Upper lobe of left lung (tissue), 6 donors: ENCODE measurements around the gene PROX2. TPM values are rescaled to one million over a fixed set of nuclear protein-coding genes. Genes with fewer than 3 reads are reported as not detected.

Source experiments
- ATAC-seq, 2 donors: fragments of 200-7000 bp; cut with Tn5 transposase; one replicate each; pipeline ENCODE4 v1.9.1; 2022; ENCODE audit warnings: mild to moderate bottlenecking in 2 of 2, moderate library complexity in 2 of 2; ENCODE audit not compliant: low FRiP score in 2 of 2
- DNase-seq, 2 donors: peaks; one replicate each; pipeline ENCODE4 v3.0.0-alpha.2; 2019 to 2020
- H3K27ac ChIP-seq, 4 donors: fragments of 200-600 bp; sonication (generic); one replicate each; pipeline ENCODE4 v1.5.1; 2016 to 2019
- H3K27me3 ChIP-seq, 4 donors: fragments of 200-600 bp; sonication (generic); one replicate each; pipeline ENCODE4 v1.5.1; 2017 to 2019
- H3K36me3 ChIP-seq, 4 donors: fragments of 200-600 bp; sonication (generic); one replicate each; pipeline ENCODE4 v1.5.1; 2016 to 2019
- H3K4me1 ChIP-seq, 4 donors: fragments of 200-600 bp; sonication (generic); one replicate each; pipeline ENCODE4 v1.5.1; 2018 to 2019
- H3K4me3 ChIP-seq, 4 donors: fragments of 200-600 bp; sonication (generic); one replicate each; pipeline ENCODE4 v1.5.1; 2017 to 2019; ENCODE audit warnings: mild to moderate bottlenecking in 2 of 4, moderate library complexity in 1 of 4
- H3K9me3 ChIP-seq, 4 donors: fragments of 200-600 bp; sonication (generic); one replicate each; pipeline ENCODE4 v1.5.1; 2018 to 2019
- CTCF ChIP-seq, 6 experiments: fragments of 450-650 bp in 4 of 6; fragments of 200-600 bp in 2 of 6; sonication (generic) in 2 of 6; IDR thresholded peaks; one replicate each; pipeline ENCODE4 v1.5.1; 2016 to 2019; ENCODE audit warnings: antibody characterized with exemption in 6 of 6
- EP300 ChIP-seq, 4 donors: sonication (generic); formaldehyde crosslinking; IDR thresholded peaks; one replicate each; pipeline ENCODE4 v1.5.1; 2017; ENCODE audit warnings: antibody characterized with exemption in 4 of 4, control low read depth in 2 of 4
- POLR2A ChIP-seq, 4 donors: fragments of 450-650 bp; IDR thresholded peaks; one replicate each; pipeline ENCODE4 v1.5.1; 2016 to 2017; ENCODE audit warnings: antibody characterized with exemption in 4 of 4, mild to moderate bottlenecking in 2 of 4
- POLR2AphosphoS5 ChIP-seq, 2 donors: sonication (generic); formaldehyde crosslinking; IDR thresholded peaks; one replicate each; pipeline ENCODE4 v1.5.1; 2017; ENCODE audit warnings: antibody characterized with exemption in 2 of 2
- WGBS, 2 donors: methylation state at CpG; one replicate each; pipeline ENCODE4 v1.1.5; 2017 to 2018; 5-methylcytosine and 5-hydroxymethylcytosine counted together
- total RNA-seq, 6 donors: library from RNA; depleted of rRNA in 4 of 6; stranded (reverse); fragments of >200 nt in 4 of 6; gene quantifications; one replicate each; pipeline versions ENCODE4 v1.1.0 to v1.2.1, GENCODE V29; 2016 to 2021
- donor health status: DM: no; HTN: no; CAD: no; lungs with moderate emphysema.
- donor health status: DM: no; HTN: yes; CAD: no; lungs with severe emphysema.

Gene PROX2
- total RNA-seq, 6 donors from 2014 or later = 0.07 to 0.11 TPM; not detected in 4

DNA sequence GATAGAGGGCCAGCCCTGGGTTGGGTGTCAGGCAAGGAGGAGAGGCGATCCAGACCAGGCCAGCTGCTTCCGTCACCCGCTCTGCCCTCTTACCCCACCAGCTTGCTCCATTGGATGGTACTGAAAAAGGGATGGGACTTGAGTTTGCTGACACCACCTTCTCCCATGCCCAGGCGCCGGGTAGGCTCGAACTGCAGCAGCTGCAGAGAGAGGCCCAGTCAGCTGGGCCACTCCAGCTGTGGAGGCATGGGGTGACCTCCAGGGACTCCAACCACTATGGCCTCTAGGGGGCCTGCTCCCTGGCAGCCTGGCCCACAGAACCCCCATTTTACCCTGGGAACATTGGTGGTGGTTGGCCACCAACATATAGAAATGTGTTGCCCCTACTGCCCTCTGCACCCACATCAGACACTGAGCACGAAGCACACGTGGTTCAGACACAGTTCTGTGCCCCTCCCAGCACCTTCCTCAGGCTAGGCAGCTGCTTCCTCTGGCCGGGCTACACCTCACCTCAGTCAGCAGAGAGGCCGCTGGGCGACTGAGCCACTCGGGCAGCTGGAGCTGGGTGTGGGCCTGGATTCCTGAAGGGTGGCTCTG, 31.1 kb upstream of the PROX2 start:
- DNase-seq (peak in 1 of 2 donors; percentile 54), ATAC-seq (no peak)
- Histone ChIP-seq H3K27me3 (no peaks in the 10 kb centered on the region), H3K27ac (peak overlapping the region in 1 of 4 donors; percentile 21), H3K36me3 (peaks cover 10 to 38% (median 14%) of the 10 kb centered on the region in 4 donors), H3K9me3 (no peaks in the 10 kb centered on the region), H3K4me1 (peaks cover 0 to 17% (median 6%) of the 10 kb centered on the region in 4 donors), H3K4me3 (no peak overlapping the region)
- WGBS, 2 donors = 70 to 87% methylated on average over 3 to 12 of the region's 12 CpGs
- TF ChIP-seq EP300 (IDR thresholded peaks at IDR 0.05) = no peak
- TF ChIP-seq CTCF (IDR thresholded peaks at IDR 0.05) = peak in 1 of 6 experiments; percentile 11
- TF ChIP-seq POLR2AphosphoS5 (IDR thresholded peaks at IDR 0.05) = no peak

DNA sequence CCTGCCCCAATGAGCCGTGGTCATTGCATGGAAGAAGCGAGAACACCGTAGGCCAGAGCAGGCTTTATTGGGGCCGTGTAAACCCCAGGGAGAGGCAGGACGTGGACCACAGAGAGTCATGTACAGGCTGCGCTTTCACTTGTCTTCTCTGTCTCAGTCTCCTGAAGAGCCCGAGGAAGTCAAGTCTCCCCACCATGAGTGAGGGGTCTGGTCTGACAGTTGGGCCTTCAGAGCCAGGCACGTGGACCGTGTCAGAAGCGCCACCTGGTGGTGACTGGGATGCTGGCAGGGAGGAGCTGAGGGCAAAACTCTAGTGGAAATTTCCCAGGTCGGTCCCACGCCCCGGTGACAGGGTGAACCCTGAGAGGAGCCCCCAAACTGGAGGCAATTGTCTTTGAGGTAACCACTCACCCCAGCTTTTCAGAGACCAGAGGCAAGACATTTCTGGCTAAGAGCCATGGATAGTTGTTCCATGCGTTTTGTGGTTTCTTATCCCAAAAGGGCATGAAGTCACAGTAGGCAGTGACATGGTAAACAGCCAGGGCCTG, 29.7 kb upstream of the PROX2 start:
- no peak for TF ChIP-seq POLR2AphosphoS5 (IDR thresholded peaks at IDR 0.05)
- TF ChIP-seq CTCF (IDR thresholded peaks at IDR 0.05) = peak; percentile 88 to 93 (median 91)
- no peak for TF ChIP-seq POLR2A (IDR thresholded peaks at IDR 0.05)
- no peak for TF ChIP-seq EP300 (IDR thresholded peaks at IDR 0.05)
- WGBS, 2 donors = 46 to 57% methylated on average over 1 to 14 of the region's 14 CpGs
- no peaks in the 10 kb centered on the region for H3K27me3 ChIP-seq
- ATAC-seq (peak; percentile 64 to 76), DNase-seq (peak; percentile 67 to 68)
- H3K36me3 ChIP-seq = peaks cover 24 to 51% (median 27%) of the 10 kb centered on the region in 4 donors
- H3K27ac ChIP-seq = peak overlapping the region in 1 of 4 donors; percentile 19
- H3K9me3 ChIP-seq = no peaks in the 10 kb centered on the region
- no peak overlapping the region for H3K4me3 ChIP-seq
- peaks cover 0 to 17% (median 6%) of the 10 kb centered on the region in 4 donors for H3K4me1 ChIP-seq

DNA sequence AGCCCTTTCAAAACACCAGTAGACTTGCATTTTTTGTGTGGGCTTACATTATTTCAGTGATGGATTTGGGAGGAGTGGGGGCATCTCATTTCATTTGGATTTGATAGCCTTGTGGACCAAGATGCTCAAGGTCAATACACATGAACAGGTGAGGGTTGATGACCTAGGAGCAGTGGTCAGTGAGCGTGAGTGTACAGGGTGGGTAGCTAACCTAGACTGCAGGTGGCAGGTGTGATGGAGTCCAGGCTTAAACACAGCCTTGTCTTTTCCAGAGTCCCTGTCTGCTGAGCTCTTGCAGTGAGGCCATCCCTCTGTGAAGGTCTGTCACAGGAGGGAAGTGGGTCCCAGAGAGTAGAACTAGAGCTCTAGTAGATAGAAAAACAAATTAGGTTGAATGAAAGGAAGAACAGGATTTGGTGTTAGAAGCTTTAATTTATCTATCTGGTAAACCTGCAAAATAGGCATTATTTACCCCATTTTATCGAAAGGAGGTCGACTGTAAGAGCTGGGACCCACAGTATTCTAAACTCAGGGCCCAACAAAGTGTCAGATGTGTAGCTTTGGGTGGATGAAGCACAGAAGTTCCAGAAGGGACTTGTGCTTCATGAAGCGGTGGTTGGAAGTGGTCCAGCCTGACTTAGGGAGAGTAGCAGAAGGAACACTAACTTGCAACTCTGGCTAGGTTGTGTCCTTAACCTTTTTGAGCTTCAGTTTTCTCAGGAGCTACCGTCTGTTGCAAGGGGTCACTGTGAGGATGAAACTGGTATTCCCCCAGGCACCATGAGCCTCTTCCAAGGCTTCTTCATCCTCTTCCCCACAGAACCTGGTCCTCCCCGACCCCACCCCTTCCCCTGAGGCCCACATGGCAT, 28.9 kb upstream of the PROX2 start:
- TF ChIP-seq EP300 (IDR thresholded peaks at IDR 0.05) (no peak), POLR2A (IDR thresholded peaks at IDR 0.05) (no peak), POLR2AphosphoS5 (IDR thresholded peaks at IDR 0.05) (no peak), CTCF (IDR thresholded peaks at IDR 0.05) (no peak)
- Histone ChIP-seq H3K4me3 (no peak overlapping the region), H3K4me1 (peaks cover 0 to 17% (median 6%) of the 10 kb centered on the region in 4 donors), H3K36me3 (peaks cover 32 to 59% (median 35%) of the 10 kb centered on the region in 4 donors), H3K27me3 (no peaks in the 10 kb centered on the region), H3K9me3 (no peaks in the 10 kb centered on the region), H3K27ac (peak overlapping the region in 1 of 4 donors; percentile 19)
- WGBS, 2 donors = 83 to 86% methylated on average over 6 of the region's 6 CpGs
- no peak for ATAC-seq
- DNase-seq = no peak

DNA sequence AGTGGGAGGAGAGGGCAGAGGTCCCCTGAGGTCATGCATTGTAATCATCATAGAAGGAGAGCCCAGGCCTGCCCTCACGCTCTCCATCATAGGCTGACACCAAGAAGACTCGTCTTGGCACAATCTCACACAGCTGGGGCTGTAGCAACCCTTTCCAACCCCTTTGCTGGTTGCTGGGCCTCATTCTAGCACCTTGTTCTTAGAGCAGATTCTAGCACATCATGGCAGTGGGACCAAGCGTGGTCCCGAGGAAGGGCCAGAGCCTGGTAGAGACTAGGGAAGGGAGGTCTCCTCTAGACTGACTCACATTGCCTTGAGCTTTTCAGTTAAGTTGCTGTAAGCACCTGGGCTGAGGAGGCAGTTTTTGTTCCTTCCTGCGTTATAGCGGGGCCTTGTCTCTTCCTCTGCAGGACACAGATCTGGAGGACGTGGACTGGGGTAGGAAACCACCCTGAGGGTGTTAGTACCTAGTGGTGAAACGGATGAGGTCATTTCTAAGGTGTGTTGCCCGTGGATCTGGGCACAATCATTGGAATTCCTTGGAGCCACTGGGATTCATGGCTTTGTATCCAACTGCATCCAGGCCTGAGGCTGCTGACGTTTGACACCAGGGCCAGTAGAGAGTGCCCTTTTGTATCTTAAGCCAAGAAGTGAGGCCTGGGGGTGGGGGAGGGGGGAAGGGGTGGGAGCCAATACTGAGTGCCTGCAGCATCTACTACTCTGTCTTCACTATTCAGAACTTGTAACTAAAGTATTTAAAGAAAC, 27.2 kb upstream of the PROX2 start:
- no peak overlapping the region for H3K27ac ChIP-seq
- DNase-seq (no peak), ATAC-seq (no peak)
- H3K4me1 ChIP-seq = peaks cover 0 to 17% (median 6%) of the 10 kb centered on the region in 4 donors
- no peaks in the 10 kb centered on the region for H3K27me3 ChIP-seq
- peaks cover 49 to 77% (median 53%) of the 10 kb centered on the region in 4 donors for H3K36me3 ChIP-seq
- H3K4me3 ChIP-seq = no peak overlapping the region
- H3K9me3 ChIP-seq = no peaks in the 10 kb centered on the region
- TF ChIP-seq POLR2AphosphoS5 (IDR thresholded peaks at IDR 0.05) (no peak), EP300 (IDR thresholded peaks at IDR 0.05) (no peak), POLR2A (IDR thresholded peaks at IDR 0.05) (no peak), CTCF (IDR thresholded peaks at IDR 0.05) (no peak)
- WGBS, 2 donors = 80% methylated on average over 8 to 10 of the region's 10 CpGs
